ENCODE results near the gene ETS1. TPM values are rescaled to one million over a fixed set of nuclear protein-coding genes. Genes with fewer than 3 reads are reported as not detected.

The ETS1 gene
- total RNA-seq, 1 donor from 2014 or later: 115 TPM

GRCh38 chr11:128487978-128488377 is 99.4 kb downstream of the ETS1 start:
- Mint-ChIP-seq H3K9me3 (ENCODE audit: low read depth) (no peaks in the 10 kb centered on the region), H3K4me1 (ENCODE audit: low read depth) (peaks cover 28% of the 10 kb centered on the region), H3K27me3 (ENCODE audit: low read depth) (no peaks in the 10 kb centered on the region), H3K36me3 (ENCODE audit: low read depth) (peaks cover 67% of the 10 kb centered on the region), H3K4me3 (ENCODE audit: unreplicated experiment) (no peak overlapping the region), H3K27ac (ENCODE audit: unreplicated experiment) (no peak overlapping the region)
- DNase-seq (ENCODE audit: low spot score): no peak
- TF ChIP-seq, protein P1, sequence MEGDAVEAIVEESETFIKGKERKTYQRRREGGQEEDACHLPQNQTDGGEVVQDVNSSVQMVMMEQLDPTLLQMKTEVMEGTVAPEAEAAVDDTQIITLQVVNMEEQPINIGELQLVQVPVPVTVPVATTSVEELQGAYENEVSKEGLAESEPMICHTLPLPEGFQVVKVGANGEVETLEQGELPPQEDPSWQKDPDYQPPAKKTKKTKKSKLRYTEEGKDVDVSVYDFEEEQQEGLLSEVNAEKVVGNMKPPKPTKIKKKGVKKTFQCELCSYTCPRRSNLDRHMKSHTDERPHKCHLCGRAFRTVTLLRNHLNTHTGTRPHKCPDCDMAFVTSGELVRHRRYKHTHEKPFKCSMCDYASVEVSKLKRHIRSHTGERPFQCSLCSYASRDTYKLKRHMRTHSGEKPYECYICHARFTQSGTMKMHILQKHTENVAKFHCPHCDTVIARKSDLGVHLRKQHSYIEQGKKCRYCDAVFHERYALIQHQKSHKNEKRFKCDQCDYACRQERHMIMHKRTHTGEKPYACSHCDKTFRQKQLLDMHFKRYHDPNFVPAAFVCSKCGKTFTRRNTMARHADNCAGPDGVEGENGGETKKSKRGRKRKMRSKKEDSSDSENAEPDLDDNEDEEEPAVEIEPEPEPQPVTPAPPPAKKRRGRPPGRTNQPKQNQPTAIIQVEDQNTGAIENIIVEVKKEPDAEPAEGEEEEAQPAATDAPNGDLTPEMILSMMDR (IDR thresholded peaks at IDR 0.05): no peak

DNA sequence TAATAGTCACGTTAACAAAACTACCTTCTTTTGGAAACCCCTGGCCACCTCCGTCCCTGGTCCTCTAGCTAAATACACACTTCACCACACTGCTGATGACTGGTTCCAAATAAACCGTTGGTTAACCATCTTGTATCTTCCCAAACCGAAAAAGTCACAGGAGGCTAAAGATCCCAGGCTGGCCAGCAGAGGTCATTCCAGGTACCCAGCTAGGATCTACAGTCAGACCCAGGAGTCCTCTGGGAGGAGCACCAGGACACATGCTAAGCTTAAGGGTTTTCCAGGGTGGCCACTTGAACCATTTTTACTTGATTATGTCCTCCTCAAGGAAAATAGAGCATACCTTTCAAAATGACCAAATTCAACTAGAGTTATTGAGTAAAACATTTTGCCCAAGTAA is 103.2 kb downstream of the ETS1 start:
- no peaks in the 10 kb centered on the region for H3K9me3 Mint-ChIP-seq (ENCODE audit: low read depth)
- no peak overlapping the region for H3K4me3 Mint-ChIP-seq (ENCODE audit: unreplicated experiment)
- no peak for DNase-seq (ENCODE audit: low spot score)
- H3K36me3 Mint-ChIP-seq (ENCODE audit: low read depth): peaks cover 57% of the 10 kb centered on the region
- TF ChIP-seq, protein P1 (IDR thresholded peaks at IDR 0.05): peak; percentile 27
- peaks cover 45% of the 10 kb centered on the region for H3K4me1 Mint-ChIP-seq (ENCODE audit: low read depth)
- H3K27ac Mint-ChIP-seq (ENCODE audit: unreplicated experiment): no peak overlapping the region
- no peaks in the 10 kb centered on the region for H3K27me3 Mint-ChIP-seq (ENCODE audit: low read depth)

GRCh38 chr11:128483211-128483788 is 104.1 kb downstream of the ETS1 start:
- H3K27me3 Mint-ChIP-seq (ENCODE audit: low read depth): no peaks in the 10 kb centered on the region
- H3K4me3 Mint-ChIP-seq (ENCODE audit: unreplicated experiment): no peak overlapping the region
- peak overlapping the region; percentile 50 for H3K27ac Mint-ChIP-seq (ENCODE audit: unreplicated experiment)
- no peaks in the 10 kb centered on the region for H3K9me3 Mint-ChIP-seq (ENCODE audit: low read depth)
- TF ChIP-seq, protein P1 (IDR thresholded peaks at IDR 0.05): no peak
- H3K4me1 Mint-ChIP-seq (ENCODE audit: low read depth): peaks cover 48% of the 10 kb centered on the region
- peaks cover 52% of the 10 kb centered on the region for H3K36me3 Mint-ChIP-seq (ENCODE audit: low read depth)
- no peak for DNase-seq (ENCODE audit: low spot score)

DNA sequence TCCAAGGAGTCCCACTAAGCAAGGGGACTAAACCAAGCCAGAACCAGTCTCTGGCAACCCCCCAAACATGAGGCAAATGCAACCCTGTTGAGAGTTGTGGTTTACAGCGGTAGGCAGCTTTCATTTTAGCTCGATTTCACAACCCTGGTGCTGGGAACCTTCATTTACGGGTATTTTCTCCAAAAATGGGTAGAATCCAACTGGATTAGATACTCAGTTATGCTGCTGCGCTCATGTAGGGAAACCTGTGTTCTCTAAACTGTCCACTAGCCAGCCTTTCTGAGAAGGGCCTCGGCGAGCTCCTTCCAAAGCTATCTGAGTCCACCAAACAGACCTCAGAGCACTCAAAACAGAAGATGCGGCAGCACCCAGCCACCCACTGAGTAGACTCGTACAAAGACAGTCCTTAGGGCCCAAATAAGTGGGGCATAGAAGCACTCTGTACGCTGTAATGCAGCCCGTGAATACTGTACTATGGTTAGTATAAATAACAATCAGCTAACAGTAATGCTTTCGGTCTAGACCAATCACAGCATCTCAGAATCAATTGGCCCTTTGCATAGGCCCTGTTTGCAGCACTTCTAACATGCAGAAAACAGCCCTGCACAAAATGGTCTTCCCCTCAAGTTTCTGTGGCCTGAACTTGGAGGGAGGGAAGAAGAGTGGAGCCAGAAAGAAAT is 104.7 kb downstream of the ETS1 start:
- no peaks in the 10 kb centered on the region for H3K9me3 Mint-ChIP-seq (ENCODE audit: low read depth)
- TF ChIP-seq, protein P1 (IDR thresholded peaks at IDR 0.05): no peak
- no peaks in the 10 kb centered on the region for H3K27me3 Mint-ChIP-seq (ENCODE audit: low read depth)
- H3K4me1 Mint-ChIP-seq (ENCODE audit: low read depth): peaks cover 50% of the 10 kb centered on the region
- DNase-seq (ENCODE audit: low spot score): no peak
- H3K36me3 Mint-ChIP-seq (ENCODE audit: low read depth): peaks cover 54% of the 10 kb centered on the region
- peak overlapping the region; percentile 89 for H3K27ac Mint-ChIP-seq (ENCODE audit: unreplicated experiment)
- H3K4me3 Mint-ChIP-seq (ENCODE audit: unreplicated experiment): no peak overlapping the region

DNA sequence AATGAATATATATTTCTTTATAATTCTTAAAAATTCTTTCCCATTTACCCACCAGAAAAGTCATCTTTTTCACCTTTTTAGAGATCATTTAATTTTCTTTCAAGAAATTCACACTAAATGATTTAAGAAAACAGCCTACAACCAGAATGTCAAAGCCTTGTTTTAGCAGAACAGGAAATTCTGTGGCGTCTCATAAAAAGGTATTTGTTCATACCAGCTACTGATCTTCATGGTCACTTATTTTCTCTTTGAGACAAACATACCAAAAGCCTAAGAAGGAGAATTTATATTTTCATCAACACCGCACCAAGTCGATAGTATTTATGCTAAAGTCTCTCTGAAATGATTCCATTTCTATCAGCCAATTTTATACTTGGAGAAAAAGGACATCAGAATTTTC is 105.3 kb downstream of the ETS1 start:
- no peak for DNase-seq (ENCODE audit: low spot score)
- TF ChIP-seq, protein P1 (IDR thresholded peaks at IDR 0.05): no peak
- Mint-ChIP-seq H3K36me3 (ENCODE audit: low read depth) (peaks cover 56% of the 10 kb centered on the region), H3K4me1 (ENCODE audit: low read depth) (peaks cover 54% of the 10 kb centered on the region), H3K4me3 (ENCODE audit: unreplicated experiment) (no peak overlapping the region), H3K9me3 (ENCODE audit: low read depth) (no peaks in the 10 kb centered on the region), H3K27ac (ENCODE audit: unreplicated experiment) (peak overlapping the region; percentile 89), H3K27me3 (ENCODE audit: low read depth) (no peaks in the 10 kb centered on the region)
